NCI-H2107 treated with DMSO at 0.1 percent for 48 hours (cell line): ENCODE results near the gene CYP4F22.
"Not testable (repeated sequence)": the region's sequence is repeated elsewhere in the genome, so short reads cannot be mapped to it uniquely, and the experiment has no call there.

Experiments used
- DNase-seq: peaks from one replicate; lab custom pipeline; 2025; ENCODE audit not compliant: unreplicated experiment; lab: John Stamatoyannopoulos, UW

The CYP4F22 gene

DNA sequence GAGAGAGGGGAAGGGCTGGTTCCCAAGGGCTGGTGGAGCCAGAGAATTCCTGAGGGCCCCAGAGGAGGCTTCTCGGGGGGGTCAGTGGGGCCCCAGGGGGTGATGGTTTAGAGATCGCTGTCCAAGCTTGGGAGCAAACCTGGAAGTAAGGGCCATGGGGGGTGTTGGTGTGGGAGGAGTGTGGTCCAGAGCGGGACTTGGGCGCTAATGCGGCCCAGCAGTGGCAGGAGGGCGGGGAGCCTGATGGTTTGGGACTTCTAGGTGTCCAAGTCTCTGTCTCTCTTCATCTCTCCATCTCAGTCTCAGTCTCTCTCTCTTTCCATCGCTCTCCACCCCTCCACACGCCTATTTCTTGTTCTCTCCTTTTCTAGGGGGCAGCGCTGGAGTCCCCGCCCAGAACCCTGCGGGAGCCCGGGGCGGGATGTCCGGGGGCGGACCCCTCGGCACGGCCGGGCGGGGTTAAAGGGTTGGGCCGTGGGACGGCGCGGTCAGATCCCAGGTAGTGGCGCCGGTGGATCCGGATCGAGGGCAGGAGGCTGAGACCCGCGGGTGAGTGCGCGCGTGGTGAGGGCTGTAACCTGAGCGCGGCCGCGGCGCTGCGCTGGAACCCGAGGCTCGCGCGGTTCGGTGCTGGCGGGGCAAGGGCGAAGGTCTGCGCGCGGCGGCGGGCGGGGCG is at the start of gene CYP4F22:
CYP4F22 (plus strand) TSS at position 491 of the 676 bp plus-strand sequence. CDS start 16,812 bp downstream, outside the sequence.
- no peak for DNase-seq

DNA sequence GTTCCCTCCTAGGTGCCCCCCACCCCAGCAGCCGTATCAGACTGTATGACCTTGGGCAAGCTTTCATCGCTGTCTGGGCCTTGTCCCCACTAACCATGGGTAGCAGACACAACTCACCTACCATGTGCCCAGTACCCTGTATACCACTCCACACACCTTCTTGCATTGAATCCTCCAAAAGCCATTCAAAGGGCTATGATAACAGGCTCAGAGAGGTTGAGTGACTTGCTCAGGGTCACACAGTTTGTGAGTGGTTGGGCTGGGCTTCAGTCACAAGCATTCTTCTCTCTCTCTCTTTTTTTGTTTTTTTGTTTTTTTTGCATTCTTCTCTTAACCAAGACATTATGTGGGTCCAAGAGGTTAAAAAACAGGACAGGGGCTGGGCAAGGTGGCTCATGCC is 46.6 kb upstream of the CYP4F22 start:
- no peak for DNase-seq

DNA sequence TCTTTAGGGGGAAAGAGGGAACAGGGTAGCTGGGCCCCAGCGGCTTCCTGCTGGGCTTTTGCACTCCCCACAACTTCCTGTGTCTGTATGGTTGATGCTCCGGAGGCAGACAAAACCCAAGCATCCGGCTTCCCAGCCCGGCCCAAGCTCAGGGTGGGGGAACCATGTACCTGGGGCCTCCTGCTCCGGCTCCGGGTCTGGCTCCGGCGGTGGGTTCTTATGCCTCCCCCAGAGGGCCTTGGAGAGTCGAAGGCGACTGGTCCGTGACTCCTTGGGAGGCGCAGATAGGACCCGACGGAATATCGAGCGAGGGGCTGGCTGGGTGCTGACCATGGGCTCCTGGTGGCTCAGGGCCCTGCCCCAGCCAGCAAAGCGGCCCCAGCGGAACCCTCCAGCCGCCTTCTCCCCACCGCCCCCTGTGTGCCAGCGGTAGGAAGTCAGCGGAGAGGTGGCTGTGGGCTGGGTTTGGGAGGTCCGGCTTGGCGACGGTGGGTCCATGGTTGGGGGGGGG is 44.4 kb upstream of the CYP4F22 start:
- DNase-seq: no peak

DNA sequence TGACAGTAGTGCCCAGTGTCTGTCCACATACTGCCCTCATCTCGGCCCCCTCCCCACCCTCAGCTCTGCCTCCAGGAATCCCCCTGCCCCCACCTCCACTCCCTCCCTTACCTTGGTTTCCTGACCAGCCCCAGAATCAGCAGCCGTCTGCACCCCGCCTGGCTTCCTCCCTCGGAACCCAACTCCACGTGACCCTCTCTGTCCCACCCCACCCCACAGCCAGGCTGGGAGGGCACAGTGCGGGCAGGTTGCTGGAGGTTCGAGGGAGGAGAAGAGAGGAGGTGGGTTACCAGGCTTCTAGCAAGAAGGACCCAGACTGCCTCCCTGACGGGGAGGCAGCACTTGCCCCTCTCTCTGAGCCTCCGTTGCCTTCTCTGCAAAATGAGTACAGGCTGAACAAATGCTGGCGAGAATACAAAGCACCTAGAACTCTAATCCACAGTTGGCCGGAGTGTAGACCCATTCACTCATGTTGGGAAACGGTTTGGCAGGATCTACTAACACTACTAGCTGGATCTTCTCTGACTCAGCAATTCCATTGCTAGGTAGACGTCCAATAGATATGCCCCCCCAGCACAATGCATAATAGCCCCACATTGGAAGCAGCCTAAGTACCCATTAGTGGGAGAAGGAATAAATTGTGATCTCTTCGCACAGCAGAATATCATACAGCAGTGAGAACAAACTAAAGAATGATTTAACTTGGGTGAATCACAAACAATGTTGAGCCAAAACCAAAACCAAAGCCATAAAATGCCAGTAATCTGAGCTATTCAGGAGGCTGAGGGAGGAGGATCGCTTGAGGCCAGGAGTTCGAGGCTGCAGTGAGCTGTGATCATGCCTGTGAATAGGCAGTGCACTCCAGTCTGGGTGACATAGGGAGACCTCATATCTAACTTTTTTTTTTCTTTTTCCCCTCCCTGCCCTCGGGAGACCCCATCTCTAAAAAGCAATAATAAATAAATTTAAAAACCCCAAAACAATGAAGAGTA is 43.6 kb upstream of the CYP4F22 start, which contains the start of gene RASAL3:
RASAL3 (minus strand) TSS at position 151 of the 992 bp plus-strand sequence. CDS start 186 bp downstream, outside the sequence.
- DNase-seq: no peak

DNA sequence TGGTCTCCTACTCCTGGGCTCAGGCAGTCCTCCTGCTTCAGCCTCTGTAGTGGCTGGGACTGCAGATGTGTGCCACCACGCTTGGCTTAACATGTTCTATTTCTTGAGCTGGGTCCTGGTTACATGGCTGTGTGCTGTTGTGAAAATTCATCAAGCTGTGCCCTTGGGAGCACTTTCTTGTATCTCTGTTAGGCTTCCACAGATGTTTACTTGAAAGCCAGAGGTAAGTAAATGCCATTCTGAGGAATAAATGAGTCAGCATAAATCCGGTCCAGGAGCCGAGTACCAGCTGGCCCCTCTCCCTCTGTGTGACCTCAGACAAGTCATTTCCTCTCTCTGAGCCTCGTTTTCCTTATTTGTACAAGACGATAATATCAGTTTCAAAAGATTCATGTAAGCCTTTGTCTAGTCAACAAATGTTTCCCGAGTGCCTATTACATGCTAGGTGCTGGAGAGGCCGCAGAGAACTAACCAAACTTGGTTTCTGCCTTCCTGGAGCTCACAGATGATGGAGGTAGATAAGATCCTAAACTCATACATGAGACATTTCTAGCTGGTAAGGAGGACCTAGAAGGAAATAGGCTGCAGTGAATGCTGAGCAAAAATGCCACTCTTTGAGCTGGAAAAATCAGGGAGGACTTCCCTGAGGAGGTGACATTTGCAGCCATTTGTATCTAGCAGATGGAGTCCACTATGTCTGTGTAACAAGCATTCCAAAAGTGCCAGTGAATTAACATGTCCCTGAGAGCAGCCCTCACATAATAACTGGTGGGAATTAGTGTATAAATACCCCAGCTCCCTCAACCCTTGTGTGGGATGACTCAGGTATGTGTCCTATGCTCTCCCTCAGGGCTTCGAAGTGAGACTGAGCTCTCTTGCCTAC is 41.2 kb upstream of the CYP4F22 start:
- no peak for DNase-seq

DNA sequence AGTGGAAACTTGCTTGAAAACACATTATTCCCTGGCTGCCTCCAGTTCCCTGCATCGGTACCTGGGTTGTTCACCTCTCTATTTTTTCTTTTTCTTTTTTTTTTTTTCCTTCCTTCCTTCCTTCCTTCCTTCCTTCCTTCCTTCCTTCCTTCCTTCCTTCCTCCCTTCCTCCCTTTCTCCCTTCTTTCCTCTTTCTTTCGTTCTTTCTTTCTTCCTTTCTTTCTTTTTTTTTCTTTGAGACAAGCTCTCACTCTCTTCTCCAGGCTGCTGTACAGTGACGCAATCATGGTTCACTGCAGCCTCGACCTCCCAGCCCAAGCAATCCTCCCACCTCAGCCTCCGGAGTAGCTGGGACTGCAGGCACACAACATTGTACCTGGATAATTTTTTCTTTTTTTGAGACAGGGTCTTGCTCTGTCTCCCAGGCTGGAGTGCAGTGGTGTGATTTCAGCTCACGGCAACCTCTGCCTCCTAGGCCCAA is 40.6 kb upstream of the CYP4F22 start:
- DNase-seq: no peak

DNA sequence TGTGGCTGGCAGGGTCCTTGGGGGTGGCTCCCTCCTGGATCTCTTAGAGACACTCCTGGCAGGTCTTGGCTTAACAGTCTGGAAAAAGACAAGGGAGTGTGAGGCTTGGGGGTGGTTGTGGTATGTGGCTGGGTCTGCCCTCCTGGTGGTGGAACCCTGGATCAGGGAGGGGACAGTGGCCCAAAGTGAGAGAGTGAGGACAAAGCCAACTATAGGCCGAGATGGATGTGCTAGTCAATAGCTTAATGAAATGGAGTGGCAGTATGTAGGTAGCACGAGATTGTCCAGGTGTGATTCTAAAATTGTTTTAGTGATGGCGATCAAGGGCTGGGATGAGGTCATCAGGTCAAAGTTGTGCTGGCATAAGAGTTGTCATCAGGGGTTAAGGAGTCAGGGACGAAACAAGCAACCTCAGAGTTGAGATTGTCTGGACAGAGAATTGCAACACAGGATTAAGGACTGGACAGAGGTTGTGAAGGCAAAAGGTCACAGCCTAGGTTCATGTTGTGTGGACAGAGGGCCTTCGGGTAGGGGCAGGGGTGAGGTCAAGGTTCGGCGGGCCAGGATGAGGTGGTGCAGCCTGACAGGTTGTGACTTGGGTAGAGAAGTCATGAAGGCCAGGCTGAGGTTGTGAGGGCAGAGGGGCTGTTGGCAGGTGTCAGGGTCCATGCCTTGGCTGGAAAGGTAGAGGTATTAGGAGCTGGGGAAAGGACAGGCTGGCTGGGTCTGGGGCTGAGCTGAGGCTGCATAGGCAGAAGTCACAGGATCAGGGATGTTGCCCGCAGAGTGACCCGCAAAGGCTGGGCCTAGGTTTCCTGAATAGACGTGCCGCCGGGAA is 39.4 kb upstream of the CYP4F22 start:
- DNase-seq: no peak

DNA sequence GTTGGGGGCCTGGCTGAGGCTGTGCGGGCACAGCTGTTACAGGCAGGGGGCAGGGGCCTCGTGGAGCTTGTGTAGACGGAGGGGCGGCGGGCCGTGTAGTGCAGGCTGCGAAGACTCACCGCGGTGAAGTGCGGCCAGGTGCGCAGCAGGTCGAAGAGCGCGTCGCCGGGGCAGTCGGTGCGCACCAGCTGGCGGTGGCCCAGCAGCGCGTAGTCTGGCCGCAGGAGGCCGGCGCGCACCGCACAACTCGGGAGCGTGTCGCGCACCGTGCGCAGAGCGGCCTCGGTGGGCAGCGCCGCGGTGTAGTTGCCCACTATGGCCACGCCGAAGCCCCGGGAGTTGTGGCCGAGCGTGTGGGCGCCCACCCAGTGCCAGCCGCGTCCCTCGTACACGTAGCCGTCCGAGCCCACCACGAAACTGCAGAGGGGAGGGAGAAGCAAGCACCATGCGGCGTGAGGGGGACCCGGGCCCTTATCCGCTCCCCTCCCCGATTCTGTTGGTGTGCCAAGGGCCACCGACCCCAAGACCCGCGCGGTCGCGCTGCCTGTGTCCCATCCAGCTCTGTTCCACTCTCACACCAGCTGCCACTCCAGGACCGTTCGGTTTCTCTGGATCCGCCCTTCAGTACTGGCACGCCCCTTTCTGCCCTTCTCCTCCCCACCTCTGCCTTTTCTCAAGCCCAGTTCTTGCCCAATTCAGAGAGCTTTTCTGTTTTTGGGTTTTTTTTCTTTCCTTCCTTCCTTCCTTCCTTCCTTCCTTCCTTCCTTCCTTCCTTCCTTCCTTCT is 38.6 kb upstream of the CYP4F22 start:
- no peak for DNase-seq

DNA sequence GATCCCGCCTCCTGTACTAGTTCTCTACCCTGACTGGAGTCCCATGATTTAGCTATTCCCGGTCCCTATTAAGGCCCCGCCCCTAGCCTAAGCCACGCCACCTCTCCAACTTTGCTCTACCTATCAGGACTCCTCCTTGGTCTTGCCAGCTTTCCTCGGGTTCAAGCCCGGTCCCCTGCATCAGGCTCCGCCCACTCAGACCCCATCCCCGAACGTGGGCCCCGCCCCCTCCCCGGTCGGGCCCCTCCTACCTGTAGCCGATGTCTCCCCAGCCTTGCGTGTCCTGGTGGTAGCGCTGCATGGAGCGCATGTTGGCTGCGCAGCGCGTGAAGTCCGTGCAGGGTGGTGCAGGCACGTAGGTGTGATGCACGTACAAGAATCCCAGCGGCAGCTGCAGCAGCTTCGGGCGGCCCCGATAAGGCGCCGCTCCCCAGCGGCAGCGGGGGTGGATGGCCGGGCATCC is 36.7 kb upstream of the CYP4F22 start:
- DNase-seq: no peak

DNA sequence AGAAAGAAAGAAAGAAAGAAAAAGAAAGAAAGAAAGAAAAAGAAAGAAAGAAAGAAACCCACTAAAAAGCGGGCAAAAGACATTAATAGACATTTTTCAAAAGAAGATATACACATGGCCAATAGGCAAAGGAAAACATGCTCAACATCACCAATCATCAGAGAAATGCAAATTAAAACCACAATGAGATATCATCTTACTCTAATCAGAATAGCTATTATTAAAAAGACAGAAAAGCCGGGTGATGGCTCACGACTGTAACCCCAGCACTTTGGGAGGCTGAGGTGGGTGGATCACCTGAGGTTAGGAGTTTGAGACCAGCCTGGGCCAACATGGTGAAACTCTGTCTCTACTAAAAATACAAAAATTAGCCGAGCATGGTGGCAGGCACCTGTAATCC is 34.5 kb upstream of the CYP4F22 start:
- not testable (repeated sequence) for DNase-seq

DNA sequence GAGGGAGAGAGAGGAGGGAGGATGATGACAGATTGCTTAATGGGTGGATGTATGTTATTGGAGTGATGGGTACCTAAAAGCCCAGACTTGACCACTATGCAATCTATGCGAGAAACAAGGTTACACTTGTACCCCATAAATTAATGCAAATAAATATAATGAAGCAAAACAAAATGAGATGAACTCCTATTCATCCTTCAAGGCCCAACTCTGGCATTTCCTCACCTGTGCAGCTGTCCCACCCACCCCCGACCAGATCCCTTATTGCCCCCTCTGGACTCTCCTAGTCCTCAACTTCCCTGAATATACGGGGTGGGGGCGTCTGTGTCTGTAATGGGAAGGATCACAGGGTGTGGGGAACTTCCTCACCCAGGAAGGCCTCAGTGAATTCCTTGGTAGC is 33.2 kb upstream of the CYP4F22 start:
- DNase-seq: no peak

DNA sequence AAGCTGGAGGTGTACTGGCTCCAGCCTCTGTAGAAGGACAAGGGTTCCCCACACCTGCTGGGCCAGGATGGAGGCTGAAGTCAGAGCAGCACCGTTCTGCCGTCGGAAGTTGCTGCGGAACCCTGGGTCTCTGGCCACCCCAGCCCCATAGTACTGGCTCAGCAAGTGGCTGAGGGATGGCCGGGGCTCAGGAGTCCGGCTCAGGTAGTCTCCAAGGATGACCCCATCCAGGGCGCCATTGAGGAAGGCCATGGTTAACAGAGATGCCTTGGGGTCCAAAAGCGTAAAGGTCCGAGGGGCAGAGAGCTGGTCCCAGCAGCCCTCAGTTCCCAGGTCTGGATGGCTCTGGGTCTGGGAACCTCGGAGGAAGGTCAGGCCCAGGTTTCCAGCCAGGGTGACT is 32.7 kb upstream of the CYP4F22 start:
- no peak for DNase-seq

DNA sequence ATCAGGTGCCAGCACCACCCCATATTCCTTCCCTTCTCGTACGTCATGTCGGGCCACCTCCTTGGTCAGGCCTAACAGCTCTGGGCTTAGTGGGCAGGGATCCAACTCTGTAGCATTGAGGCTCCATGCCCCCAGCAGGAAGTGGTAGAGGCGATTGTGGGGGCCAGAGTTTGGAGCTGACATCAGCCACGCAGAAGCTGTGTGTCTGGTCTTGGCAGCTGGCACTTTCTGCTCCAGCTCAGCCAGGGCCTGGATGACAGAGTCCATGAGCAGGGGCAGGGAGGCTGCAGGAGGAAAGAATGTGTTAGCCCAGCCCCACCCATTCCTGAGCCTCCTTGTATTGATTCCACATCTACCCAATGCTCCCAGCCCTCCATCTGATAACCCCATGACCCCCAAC is 32.0 kb upstream of the CYP4F22 start:
- no peak for DNase-seq

DNA sequence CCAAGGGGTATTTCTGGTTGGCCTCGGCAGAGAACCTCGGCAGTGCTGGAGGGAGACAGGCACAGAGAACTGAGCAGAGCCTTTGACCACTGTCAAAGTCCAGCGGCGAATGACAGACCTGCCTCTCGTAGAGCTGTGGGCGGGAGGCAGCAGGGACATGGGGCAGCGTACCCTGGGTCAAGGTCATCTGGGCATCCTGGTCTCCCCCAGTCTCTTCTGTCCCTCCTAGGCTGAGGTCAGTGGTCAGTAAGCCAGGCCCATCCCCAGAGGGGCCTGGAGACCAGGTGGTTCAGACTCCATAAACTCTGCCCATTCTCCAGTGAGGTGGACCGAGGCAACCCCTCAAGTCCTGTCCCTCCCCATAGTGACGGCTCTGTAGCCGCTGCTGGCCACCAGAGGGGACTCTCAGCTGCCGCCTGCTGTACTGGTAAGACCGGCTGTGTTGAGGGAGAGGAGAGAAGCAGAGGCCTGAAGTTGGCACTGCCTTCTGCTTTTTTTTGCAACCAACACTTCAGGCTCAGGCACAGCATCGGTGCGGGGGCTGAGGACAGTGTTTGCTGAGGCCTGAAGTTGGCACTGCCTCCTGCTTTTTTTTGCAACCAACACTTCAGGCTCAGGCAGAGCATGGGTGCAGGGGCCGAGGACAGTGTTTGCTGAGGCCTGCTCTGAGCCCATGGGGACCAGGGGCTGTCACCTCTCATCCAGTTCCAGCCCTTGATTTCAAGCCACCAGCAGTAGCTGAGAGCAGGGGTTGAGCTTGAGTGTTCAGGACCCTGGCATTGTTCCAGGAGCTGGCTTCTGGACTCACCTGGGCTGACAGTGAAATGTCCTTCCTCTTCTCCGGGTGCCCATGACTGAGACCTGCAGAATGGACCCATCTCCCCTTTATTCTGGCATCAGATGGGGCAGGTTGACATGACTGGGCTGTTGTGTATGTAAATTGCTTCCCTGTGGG is 28.7 kb upstream of the CYP4F22 start, which contains the start of gene PGLYRP2:
PGLYRP2 (minus strand) TSS at position 111 of the 955 bp plus-strand sequence. CDS start 130 bp downstream, outside the sequence.
- no peak for DNase-seq

DNA sequence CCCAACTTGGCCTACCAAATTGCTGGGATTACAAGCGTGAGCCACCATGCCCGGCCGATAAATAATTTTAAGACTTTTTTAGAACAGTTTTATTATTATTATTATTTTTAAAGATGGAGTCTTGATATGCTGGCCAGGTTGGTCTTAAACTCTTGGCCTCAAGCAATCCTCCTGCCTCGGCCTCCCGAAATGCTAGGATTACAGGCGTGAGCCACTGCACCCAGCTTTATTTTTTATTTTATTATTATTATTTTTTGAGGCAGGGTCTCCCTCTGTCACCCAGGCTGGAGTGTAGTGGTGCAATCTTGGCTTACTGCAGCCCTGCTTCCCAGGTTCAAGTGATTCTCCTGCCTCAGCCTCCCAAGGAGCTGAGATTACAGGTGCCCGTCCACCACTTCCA is 27.3 kb upstream of the CYP4F22 start:
- DNase-seq: not testable (repeated sequence)

DNA sequence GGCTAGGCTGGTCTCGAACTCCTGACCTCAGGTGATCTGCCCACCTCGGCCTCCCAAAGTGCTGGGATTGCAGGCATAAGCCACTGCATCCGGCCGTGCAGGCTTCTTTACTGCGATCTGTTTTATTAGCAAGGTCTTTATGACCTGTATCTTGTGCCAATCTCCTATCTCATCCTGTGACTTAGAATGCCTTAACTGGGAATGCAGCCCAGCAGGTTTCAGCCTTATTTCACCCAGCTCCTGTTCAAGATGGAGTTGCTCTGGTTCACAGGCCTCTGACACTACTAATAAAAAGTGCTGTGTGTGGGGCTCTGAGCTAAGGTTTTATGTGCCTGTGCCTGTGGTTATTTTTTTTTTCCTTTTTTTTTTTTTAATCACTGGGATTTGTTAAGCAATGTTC is 22.6 kb upstream of the CYP4F22 start:
- DNase-seq: not testable (repeated sequence)

DNA sequence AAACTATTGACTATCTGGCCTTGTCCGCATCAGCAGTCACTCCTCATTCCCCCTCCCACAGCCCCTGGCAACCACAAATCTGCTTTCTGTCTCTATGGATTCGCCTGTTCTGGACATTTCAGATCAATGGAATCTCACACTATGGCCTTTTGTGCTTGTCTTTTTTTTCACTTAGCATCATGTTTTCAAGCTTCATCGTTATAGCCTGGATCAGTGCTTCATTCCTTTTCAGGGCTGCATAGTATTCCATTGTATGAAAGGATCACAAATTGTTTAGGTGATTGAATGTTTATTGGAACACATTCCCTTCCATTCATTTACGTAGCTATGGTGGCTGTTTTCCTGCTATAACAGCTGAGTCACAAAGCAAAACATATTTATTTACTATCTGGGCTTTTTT is 21.3 kb upstream of the CYP4F22 start:
- DNase-seq: no peak
